Raji (cell line): ENCODE data around the gene RABGAP1L.

ENCODE experiments used
- POLR2A ChIP-seq: IDR thresholded peaks from 2 replicates; pipeline ENCODE4 v1.6.1; 2011; ENCODE audit warnings: low read depth, low read length, control low read depth; ENCODE audit not compliant: insufficient read depth

RABGAP1L gene

DNA sequence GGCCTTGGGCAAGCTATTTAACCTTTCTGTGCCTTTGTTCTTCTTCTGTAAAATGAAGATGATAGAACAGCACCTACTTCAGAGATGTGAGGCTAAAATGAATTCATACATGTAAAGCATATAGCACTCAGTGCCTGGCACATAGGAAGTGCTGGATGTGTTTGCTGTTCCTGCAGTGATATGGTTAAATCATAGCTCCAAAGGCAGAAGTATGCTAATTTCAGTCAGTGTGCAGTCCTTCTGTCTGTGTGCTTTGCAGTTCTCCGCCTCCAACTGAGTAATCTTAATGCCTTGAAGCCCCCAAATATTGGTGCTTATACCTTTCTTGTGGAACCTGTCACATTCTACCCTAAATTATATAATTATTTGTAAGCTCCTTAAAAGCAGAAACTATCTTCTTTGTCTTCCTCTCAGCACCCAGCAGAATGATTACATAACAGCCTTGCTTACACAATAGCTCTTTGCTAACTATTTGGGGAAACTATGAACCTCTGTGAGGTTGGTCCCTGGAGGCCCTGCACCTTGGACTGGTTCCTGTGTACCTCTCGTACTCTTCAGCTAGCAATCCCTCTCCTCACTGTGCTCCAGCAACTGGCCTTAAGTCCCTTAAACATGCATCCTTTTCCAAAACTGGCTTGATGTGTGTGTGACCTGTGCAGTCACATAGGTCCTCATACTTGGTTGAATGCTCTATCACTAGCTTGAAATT, 783.4 kb downstream of the RABGAP1L start:
- no peak for TF ChIP-seq POLR2A

DNA sequence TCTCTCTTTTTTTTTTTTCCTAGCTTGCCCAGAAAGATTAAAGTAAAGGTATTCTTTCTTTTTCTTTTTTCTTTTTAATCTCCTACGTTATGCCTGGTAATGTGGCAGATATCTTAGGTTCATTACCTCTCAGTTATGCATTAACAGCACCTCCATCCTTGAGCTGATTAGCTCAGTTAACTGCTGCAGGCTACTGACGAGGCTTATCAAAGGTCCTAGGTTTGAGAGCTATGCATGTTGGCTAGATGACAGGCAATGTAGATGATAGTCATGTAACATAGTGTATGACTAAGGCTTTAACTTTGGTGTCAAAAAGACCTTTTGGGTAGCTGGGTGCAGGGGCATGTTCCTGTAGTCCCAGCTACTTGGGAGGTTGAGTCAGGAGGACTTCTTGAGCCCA, 786.7 kb downstream of the RABGAP1L start:
- TF ChIP-seq POLR2A = no peak

DNA sequence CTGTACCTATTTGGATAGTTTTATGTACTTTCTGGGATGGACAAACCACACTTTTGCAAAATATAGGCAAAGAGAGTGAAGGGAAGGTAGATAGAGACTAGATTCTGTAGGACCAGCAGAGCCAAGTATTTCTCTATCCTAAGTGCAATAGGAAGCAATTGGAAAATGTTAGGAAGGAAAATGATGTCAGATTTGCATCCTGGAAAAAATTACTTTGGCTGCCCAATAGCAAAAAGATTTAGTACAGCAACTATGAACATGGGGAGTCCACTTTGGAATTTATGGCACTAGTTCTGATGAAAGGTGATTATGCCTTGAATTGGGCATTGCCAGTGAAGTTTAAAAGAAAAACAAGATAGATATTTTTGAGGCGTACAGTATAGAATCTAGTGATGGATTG, 789.7 kb downstream of the RABGAP1L start:
- TF ChIP-seq POLR2A = no peak

DNA sequence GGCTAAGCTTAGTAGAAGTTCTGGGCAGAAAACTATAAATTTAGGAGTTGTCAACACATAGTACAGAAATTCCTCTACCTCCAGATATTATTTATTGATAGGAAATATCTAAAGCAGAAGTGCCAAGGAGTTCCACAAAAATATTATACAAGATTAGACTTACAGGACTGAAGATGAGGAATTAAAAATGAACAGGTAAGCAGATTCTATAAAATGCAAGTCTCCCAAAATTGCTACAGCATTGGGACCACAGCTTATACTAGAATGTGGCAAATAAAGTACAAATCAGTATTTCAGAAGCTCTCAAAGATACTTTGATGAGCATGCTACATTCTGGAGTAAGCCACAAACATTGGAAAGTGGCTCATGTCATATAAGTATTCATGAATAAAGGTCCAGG, 790.3 kb downstream of the RABGAP1L start:
- no peak for TF ChIP-seq POLR2A

DNA sequence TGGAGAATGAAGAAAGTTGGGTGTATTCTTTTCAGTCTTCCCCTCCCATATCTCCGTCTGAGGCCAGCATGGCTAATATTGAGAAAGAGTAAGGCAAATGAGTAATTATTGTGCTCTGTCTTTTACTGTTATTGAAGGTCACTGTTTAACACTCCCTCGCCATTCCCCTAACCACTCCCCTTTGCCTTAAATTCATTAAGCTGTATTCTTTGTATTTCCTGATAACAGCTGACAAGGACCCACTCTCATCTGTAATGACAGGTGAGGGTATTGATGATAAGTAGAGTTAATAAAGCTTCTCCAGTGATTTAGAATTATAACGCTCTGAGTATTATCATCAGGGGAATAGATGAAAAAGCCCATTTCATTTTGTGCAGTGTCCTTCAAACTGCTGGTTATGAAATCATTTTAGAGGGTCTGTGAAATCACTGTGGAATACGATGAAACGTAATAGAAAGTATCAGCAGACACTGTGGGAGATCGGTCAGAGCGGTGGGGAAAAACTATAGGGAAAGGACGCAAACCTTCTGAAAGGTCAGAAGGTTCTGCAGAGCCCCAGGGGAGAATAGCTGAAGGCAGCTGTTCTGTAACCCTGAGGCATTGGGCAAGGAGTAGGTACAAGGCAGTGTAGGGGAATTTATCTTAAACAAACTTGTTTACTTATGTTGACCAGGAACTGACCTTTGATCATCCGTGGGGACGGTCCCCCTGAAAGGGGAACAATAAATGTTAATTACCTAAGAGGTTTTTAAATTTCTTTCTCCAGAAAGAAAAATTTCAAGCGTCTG, 794.2 kb downstream of the RABGAP1L start:
- TF ChIP-seq POLR2A = no peak

- no peak for TF ChIP-seq POLR2A
These were observed 794.7 kb downstream of the RABGAP1L start for GRCh38 chr1:174954073-174954460.

- TF ChIP-seq POLR2A = no peak
These were observed 795.6 kb downstream of the RABGAP1L start for GRCh38 chr1:174954671-174955669.

DNA sequence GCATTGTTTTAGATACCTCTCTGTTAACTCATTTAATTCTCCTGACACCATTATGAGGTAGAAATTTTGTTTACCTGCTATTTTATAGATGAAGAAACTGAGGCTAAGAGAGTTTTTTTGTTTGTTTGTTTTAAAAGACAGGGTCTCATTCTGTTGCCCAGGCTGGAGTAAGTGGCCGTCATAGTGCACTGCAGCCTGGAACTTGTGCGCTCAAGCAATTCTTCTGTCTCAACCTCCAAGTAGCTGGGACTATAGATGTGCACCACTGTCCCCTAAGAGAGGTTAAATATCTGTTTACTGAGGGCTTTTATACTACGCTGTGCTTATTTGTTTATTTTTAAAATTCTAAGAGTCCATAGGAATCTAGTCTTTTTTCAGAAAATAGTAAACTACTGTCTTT, 796.8 kb downstream of the RABGAP1L start:
- no peak for TF ChIP-seq POLR2A

- no peak for TF ChIP-seq POLR2A
These were observed 797.7 kb downstream of the RABGAP1L start for GRCh38 chr1:174956976-174957375.

DNA sequence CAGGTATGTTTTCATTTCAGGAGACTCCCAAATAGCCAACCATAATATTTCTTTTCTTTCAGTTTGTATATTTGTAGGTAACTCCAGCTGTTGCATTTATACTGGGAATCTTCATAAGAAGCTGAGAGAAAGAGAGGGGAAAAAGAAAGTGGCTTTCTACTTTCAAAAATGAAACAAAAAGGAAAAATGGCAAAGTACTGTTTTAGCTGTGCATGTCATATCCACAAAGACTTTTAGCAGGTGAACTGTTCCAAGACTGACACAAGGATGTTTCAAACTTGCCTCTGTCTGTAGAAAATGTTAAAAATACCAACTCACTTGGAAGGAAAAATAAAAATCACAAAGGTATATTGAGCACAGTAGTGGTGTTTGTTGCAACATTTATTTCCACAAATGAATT, 798.5 kb downstream of the RABGAP1L start:
- no peak for TF ChIP-seq POLR2A

- TF ChIP-seq POLR2A = no peak
These were observed 799.1 kb downstream of the RABGAP1L start for GRCh38 chr1:174958396-174958795.

DNA sequence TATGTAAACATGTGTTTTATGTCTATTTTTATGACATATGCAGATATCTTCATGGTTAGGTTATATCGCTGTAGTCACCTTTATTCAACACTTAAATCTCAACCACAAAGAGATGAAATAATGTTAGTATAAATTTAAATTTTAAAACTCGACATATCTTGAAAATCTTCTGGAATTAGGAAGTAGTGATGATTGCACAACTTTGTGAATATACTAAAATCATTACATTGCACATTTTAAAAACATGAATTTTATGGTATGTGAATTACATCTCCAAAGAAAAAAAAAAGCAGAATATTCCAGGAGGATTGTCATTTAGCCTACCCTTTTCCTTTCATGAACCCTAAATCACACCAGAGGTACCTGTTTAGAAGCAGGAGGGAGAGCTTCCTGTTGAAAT, 801.0 kb downstream of the RABGAP1L start:
- TF ChIP-seq POLR2A = no peak

GRCh38 chr1:174963529-174964125, 804.3 kb downstream of the RABGAP1L start:
- TF ChIP-seq POLR2A = no peak

- no peak for TF ChIP-seq POLR2A
These were observed 805.1 kb downstream of the RABGAP1L start for GRCh38 chr1:174964261-174964971.

DNA sequence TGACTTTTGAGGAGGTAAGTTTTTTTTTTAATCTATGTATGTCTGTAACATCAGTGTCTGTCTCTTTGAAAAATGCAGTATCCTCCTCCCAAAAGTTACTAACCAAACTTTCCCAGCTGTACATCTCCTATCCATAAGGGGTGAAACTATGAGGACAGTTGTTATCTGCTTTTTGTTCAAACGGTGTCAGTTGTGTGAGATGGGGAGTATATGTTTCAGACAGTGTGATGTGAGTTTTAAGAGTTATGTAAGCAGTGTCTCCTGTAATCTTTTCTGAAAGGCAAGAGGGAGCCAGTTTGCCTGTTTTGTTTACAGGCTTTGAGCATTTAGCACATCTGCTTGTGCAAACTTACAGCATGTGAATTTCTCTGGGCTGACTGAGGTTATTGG, 805.6 kb downstream of the RABGAP1L start:
- no peak for TF ChIP-seq POLR2A
